HEK293 (cell line): ENCODE measurements around the gene HM13.
A peak's percentile ranks its signal among the peaks of the same experiment; 100 is the strongest.

Experiments used
- CTCF ChIA-PET: fragments of 350-600 bp; formaldehyde crosslinking; extraction: SDS; loops from one replicate; lab custom pipeline; 2021; ENCODE audit warnings: antibody characterized with exemption; lab: Yijun Ruan, JAX
- POLR2A ChIA-PET: fragments of 300-600 bp; formaldehyde crosslinking; extraction: SDS; loops from one replicate; lab custom pipeline; 2020; ENCODE audit warnings: antibody characterized with exemption, inconsistent platforms; lab: Yijun Ruan, JAX
- H3K27ac ChIP-seq: fragments of 200-500 bp; sonication (Bioruptor generic); 2 replicates; pipeline ENCODE4 v1.5.1; 2014; ENCODE audit warnings: low read depth, low read length, control low read depth, inconsistent platforms; ENCODE audit errors: extremely low read depth
- H3K36me3 ChIP-seq, 2 experiments: fragments of 200-500 bp in 1 of 2; sonication (Bioruptor generic) in 1 of 2; 1 replicate in 1 of 2; 2 replicates in 1 of 2; pipeline ENCODE4 v1.5.1; 2014 to 2017; ENCODE audit warnings: inconsistent platforms in 2 of 2, low read length in 2 of 2; ENCODE audit not compliant: control insufficient read depth in 2 of 2, insufficient read depth in 1 of 2
- H3K4me1 ChIP-seq: fragments of 200-500 bp; sonication (Bioruptor generic); 2 replicates; pipeline ENCODE4 v1.5.1; 2014; ENCODE audit warnings: mild to moderate bottlenecking, low read length, inconsistent platforms; ENCODE audit not compliant: control insufficient read depth, insufficient read depth
- H3K4me3 ChIP-seq: 2 replicates; pipeline ENCODE4 v1.5.1; 2011; ENCODE audit warnings: low read depth, mild to moderate bottlenecking, control low read depth, low read length, moderate library complexity
- H3K9me3 ChIP-seq: fragments of 200-500 bp; sonication (Bioruptor generic); 2 replicates; pipeline ENCODE4 v1.5.1; 2014; ENCODE audit warnings: low read depth, low read length, inconsistent platforms; ENCODE audit not compliant: control insufficient read depth, insufficient read depth
- GLIS1 ChIP-seq: fragments of 450-650 bp; formaldehyde crosslinking; IDR thresholded peaks from 2 replicates; pipeline ENCODE4 v1.5.1; 2016; ENCODE audit warnings: missing biosample characterization, missing genetic modification characterization
- HIC1 ChIP-seq: fragments of 450-650 bp; formaldehyde crosslinking; IDR thresholded peaks from 2 replicates; pipeline ENCODE4 v1.5.1; 2016; ENCODE audit warnings: missing biosample characterization, missing genetic modification characterization
- HOXD13 ChIP-seq: sonication (generic); formaldehyde crosslinking; IDR thresholded peaks from 2 replicates; pipeline ENCODE4 v1.8.0; 2022; ENCODE audit warnings: missing genetic modification reagents, borderline replicate concordance
- MZF1 ChIP-seq: fragments of 450-650 bp; formaldehyde crosslinking; IDR thresholded peaks from 2 replicates; pipeline ENCODE4 v1.5.1; 2017; ENCODE audit warnings: missing biosample characterization, missing genetic modification characterization, borderline replicate concordance
- OSR2 ChIP-seq: fragments of 450-650 bp; formaldehyde crosslinking; IDR thresholded peaks from 2 replicates; pipeline ENCODE4 v1.5.1; 2016; ENCODE audit warnings: missing biosample characterization, missing genetic modification characterization
- REST ChIP-seq: fragments of 450-650 bp; formaldehyde crosslinking; IDR thresholded peaks from 2 replicates; pipeline ENCODE4 v1.5.1; 2016; ENCODE audit warnings: missing biosample characterization, missing genetic modification characterization
- SCRT1 ChIP-seq: fragments of 450-650 bp; formaldehyde crosslinking; IDR thresholded peaks from 2 replicates; pipeline ENCODE4 v1.5.1; 2016; ENCODE audit warnings: missing biosample characterization, missing genetic modification characterization, borderline replicate concordance
- TCF7L2 ChIP-seq: IDR thresholded peaks from 2 replicates; pipeline ENCODE4 v1.6.1; 2011; ENCODE audit warnings: low read depth, mild to moderate bottlenecking, inconsistent platforms, low read length, moderate library complexity, borderline replicate concordance
- WT1 ChIP-seq: fragments of 450-650 bp; formaldehyde crosslinking; IDR thresholded peaks from 2 replicates; pipeline ENCODE4 v1.5.1; 2016; ENCODE audit warnings: missing biosample characterization, missing genetic modification characterization
- ZBTB17 ChIP-seq: fragments of 450-650 bp; formaldehyde crosslinking; IDR thresholded peaks from 2 replicates; pipeline ENCODE4 v1.5.1; 2016; ENCODE audit warnings: missing biosample characterization, missing genetic modification characterization
- ZBTB44 ChIP-seq: fragments of 450-650 bp; IDR thresholded peaks from 2 replicates; pipeline ENCODE4 v1.5.1; 2018; ENCODE audit warnings: missing biosample characterization, mild to moderate bottlenecking, missing genetic modification characterization
- ZBTB48 ChIP-seq: fragments of 450-650 bp; formaldehyde crosslinking; IDR thresholded peaks from 2 replicates; pipeline ENCODE4 v1.5.1; 2016; ENCODE audit warnings: missing biosample characterization, missing genetic modification characterization
- ZEB2 ChIP-seq: fragments of 450-650 bp; formaldehyde crosslinking; IDR thresholded peaks from 2 replicates; pipeline ENCODE4 v1.5.1; 2016; ENCODE audit warnings: missing biosample characterization, missing genetic modification characterization
- ZIC2 ChIP-seq: fragments of 450-650 bp; formaldehyde crosslinking; IDR thresholded peaks from 2 replicates; pipeline ENCODE4 v1.5.1; 2016; ENCODE audit warnings: missing biosample characterization, missing genetic modification characterization
- ZNF10 ChIP-seq: fragments of 450-650 bp; formaldehyde crosslinking; IDR thresholded peaks from 2 replicates; pipeline ENCODE4 v1.5.1; 2017; ENCODE audit warnings: missing biosample characterization, missing genetic modification characterization
- ZNF121 ChIP-seq: fragments of 450-650 bp; formaldehyde crosslinking; IDR thresholded peaks from 2 replicates; pipeline ENCODE4 v1.5.1; 2016; ENCODE audit warnings: missing biosample characterization, missing genetic modification characterization
- ZNF140 ChIP-seq: fragments of 450-650 bp; formaldehyde crosslinking; IDR thresholded peaks from 2 replicates; pipeline ENCODE4 v1.5.1; 2016; ENCODE audit warnings: missing biosample characterization, missing genetic modification characterization
- ZNF311 ChIP-seq: fragments of 450-650 bp; formaldehyde crosslinking; IDR thresholded peaks from 2 replicates; pipeline ENCODE4 v1.5.1; 2017; ENCODE audit warnings: missing biosample characterization, missing genetic modification characterization, borderline replicate concordance
- ZNF366 ChIP-seq: fragments of 450-650 bp; formaldehyde crosslinking; conservative IDR thresholded peaks from 2 replicates; pipeline ENCODE4 v1.5.1; 2016; ENCODE audit warnings: missing biosample characterization, missing genetic modification characterization
- ZNF449 ChIP-seq: fragments of 450-650 bp; formaldehyde crosslinking; IDR thresholded peaks from 2 replicates; pipeline ENCODE4 v1.5.1; 2017; ENCODE audit warnings: missing biosample characterization, mild to moderate bottlenecking, missing genetic modification characterization, moderate library complexity
- ZNF600 ChIP-seq: fragments of 450-650 bp; formaldehyde crosslinking; IDR thresholded peaks from 2 replicates; pipeline ENCODE4 v1.5.1; 2016; ENCODE audit warnings: missing biosample characterization, missing genetic modification characterization
- ZNF629 ChIP-seq: fragments of 450-650 bp; formaldehyde crosslinking; IDR thresholded peaks from 2 replicates; pipeline ENCODE4 v1.5.1; 2017; ENCODE audit warnings: missing biosample characterization, missing genetic modification characterization
- ZNF704 ChIP-seq: fragments of 450-650 bp; formaldehyde crosslinking; IDR thresholded peaks from 2 replicates; pipeline ENCODE4 v1.5.1; 2016; ENCODE audit warnings: missing biosample characterization, missing genetic modification characterization

The HM13 gene

GRCh38 chr20:31602431-31602778, 88.2 kb downstream of the HM13 start (continued):
- TF ChIP-seq ZBTB17 (tag by site-specific recombination): peak; percentile 62; the same call in 1 of the 2 replicates
- no peak for TF ChIP-seq MZF1 (tag by site-specific recombination)
- TF ChIP-seq ZNF704 (tag by site-specific recombination): no peak
- no peak for TF ChIP-seq ZNF10
- 0 out of 2 replicates have a peak, but pooled peaks have one; percentile 15 for TF ChIP-seq ZNF121 (tag by site-specific recombination)

- 0 out of 2 replicates have a peak overlapping the region, but pooled peaks have one; percentile 13 for H3K27ac ChIP-seq
- TF ChIP-seq ZNF366 (tag by site-specific recombination) (0 out of 2 replicates have a peak, but pooled peaks have one; percentile 25), ZIC2 (tag by site-specific recombination) (peak; percentile 80), SCRT1 (tag by site-specific recombination) (peak; percentile 93), ZBTB48 (tag by site-specific recombination) (0 out of 2 replicates have a peak, but pooled peaks have one; percentile 23), ZNF311 (tag by site-specific recombination) (no peak), TCF7L2 (no peak), ZNF629 (tag by site-specific recombination) (0 out of 2 replicates have a peak, but pooled peaks have one; percentile 28), HIC1 (tag by site-specific recombination) (no peak), ZBTB44 (tag by site-specific recombination) (peak; percentile 57; the same call in 1 of the 2 replicates), GLIS1 (peak; percentile 55), ZEB2 (tag by site-specific recombination) (0 out of 2 replicates have a peak, but pooled peaks have one; percentile 23), MZF1 (tag by site-specific recombination) (no peak), ZNF449 (tag by site-specific recombination) (no peak), ZNF600 (peak; percentile 79), REST (tag by site-specific recombination) (no peak), HOXD13 (CRISPR knock-in tag) (no peak), WT1 (peak; percentile 39; the same call in 1 of the 2 replicates), ZNF140 (no peak), OSR2 (tag by site-specific recombination) (0 out of 2 replicates have a peak, but pooled peaks have one; percentile 30)
Observed at GRCh38 chr20:31602779-31603441, 88.7 kb downstream of the HM13 start.

More at GRCh38 chr20:31602779-31603441, 88.7 kb downstream of the HM13 start:
- CTCF ChIA-PET: interaction anchor here (0.6 to 26.4 kb wide), 8 partner anchors 9 to 121 kb away, joined by 3 to 1204 read pairs (median 6); no protein-coding TSS in a partner anchor
- Histone ChIP-seq H3K4me3 (no peak overlapping the region), H3K4me1 (peaks cover 9% of the 10 kb centered on the region), H3K36me3 (peaks cover 0 to 17% of the 10 kb centered on the region in 2 experiments; a peak in 1 of 3 replicates), H3K9me3 (no peaks in the 10 kb centered on the region)
- POLR2A ChIA-PET: interaction anchor here (0.5 to 8.7 kb wide), 2 partner anchors 13 to 33 kb away, joined by 4 to 255 read pairs; no protein-coding TSS in a partner anchor
